A375 (cell line): ENCODE results near the gene UBE2B. TPM values are rescaled to one million over a fixed set of nuclear protein-coding genes. Genes with fewer than 3 reads are reported as not detected.

ENCODE experiments used
- total RNA-seq: library from RNA; depleted of rRNA; stranded (reverse); fragments of >200 nt; shearing (Covaris generic); gene quantifications from 2 replicates; pipeline ENCODE4 v1.2.3, GENCODE V29; 2014; rRNA removed

Gene UBE2B
- total RNA-seq, result 8.0 and 12.4 TPM in 2 replicates

GRCh38 chr5:134370871-134371833 is at the start of gene UBE2B:
Gene UBE2B, plus strand, starts transcription at chr5:134371569. Its CDS starts 27 bp downstream, at chr5:134371596.

GRCh38 chr5:134411546-134412266 is 40.3 kb downstream of the UBE2B start, which contains the start of gene CDKN2AIPNL:
Gene CDKN2AIPNL, minus strand, starts transcription at chr5:134411881. Its CDS starts 27 bp downstream, at chr5:134411854.

Other genes starting within 250 kb of the UBE2B start
- 195 and 204 TPM in 2 replicates for gene SKP1, start 194.6 kb upstream of the UBE2B start, total RNA-seq
- gene PPP2CA, start 145.5 kb upstream of the UBE2B start, total RNA-seq, result 264 and 286 TPM in 2 replicates
- gene CDKL3, start 4.4 kb upstream of the UBE2B start, total RNA-seq, result not detected in 2 replicates
- gene CDKN2AIPNL, start 40.3 kb downstream of the UBE2B start, total RNA-seq, result 42.0 and 51.2 TPM in 2 replicates
- gene JADE2, start 154.1 kb downstream of the UBE2B start, total RNA-seq, result 21.7 and 28.6 TPM in 2 replicates